GM23248 (cell line): ENCODE data around the gene PRXL2B. TPM values are rescaled to one million over a fixed set of nuclear protein-coding genes. Genes with fewer than 3 reads are reported as not detected.
"Not testable (repeated sequence)": the region's sequence is repeated elsewhere in the genome, so short reads cannot be mapped to it uniquely, and the experiment has no call there.

ENCODE experiments used
- DNase-seq: peaks from one replicate; pipeline ENCODE4 v3.0.0-alpha.2; 2015
- H2AFZ ChIP-seq: fragments of 200-600 bp; sonication (generic); 2 replicates; pipeline ENCODE4 v1.6.1; 2016; ENCODE audit warnings: antibody characterized with exemption
- H3F3A ChIP-seq: fragments of 200-600 bp; sonication (generic); 2 replicates; pipeline ENCODE4 v1.6.1; 2016; ENCODE audit warnings: mild to moderate bottlenecking, antibody characterized with exemption, mixed run types; ENCODE audit not compliant: insufficient read depth
- H3K27ac ChIP-seq: fragments of 200-600 bp; sonication (generic); 2 replicates; pipeline ENCODE4 v1.5.1; 2016; ENCODE audit warnings: mild to moderate bottlenecking
- H3K27me3 ChIP-seq: fragments of 200-600 bp; sonication (generic); replicated peaks from 2 replicates; pipeline ENCODE4 v1.6.1; 2016; ENCODE audit warnings: mild to moderate bottlenecking; ENCODE audit not compliant: insufficient read depth
- H3K36me3 ChIP-seq: fragments of 200-600 bp; sonication (generic); 2 replicates; pipeline ENCODE4 v1.6.1; 2016; ENCODE audit warnings: low read depth, mild to moderate bottlenecking
- H3K4me1 ChIP-seq: fragments of 200-600 bp; sonication (generic); 2 replicates; pipeline ENCODE4 v1.6.1; 2016; ENCODE audit warnings: mild to moderate bottlenecking; ENCODE audit not compliant: insufficient read depth
- H3K4me2 ChIP-seq: fragments of 200-600 bp; sonication (generic); one replicate; pipeline ENCODE4 v1.6.1; 2016; ENCODE audit warnings: mild to moderate bottlenecking; ENCODE audit not compliant: unreplicated experiment
- H3K4me3 ChIP-seq: fragments of 200-600 bp; sonication (generic); 2 replicates; pipeline ENCODE4 v1.5.1; 2016; ENCODE audit warnings: mild to moderate bottlenecking
- H3K79me2 ChIP-seq: fragments of 200-600 bp; sonication (generic); 2 replicates; pipeline ENCODE4 v1.6.1; 2016; ENCODE audit warnings: mild to moderate bottlenecking; ENCODE audit not compliant: insufficient read depth
- H3K9ac ChIP-seq: fragments of 200-600 bp; sonication (generic); 2 replicates; pipeline ENCODE4 v1.6.1; 2016; ENCODE audit warnings: mild to moderate bottlenecking
- H3K9me2 ChIP-seq: fragments of 200-600 bp; sonication (generic); 2 replicates; pipeline ENCODE4 v1.6.1; 2016; ENCODE audit warnings: mixed run types, mild to moderate bottlenecking, moderate library complexity; ENCODE audit not compliant: insufficient read depth
- H3K9me3 ChIP-seq: fragments of 200-600 bp; sonication (generic); one replicate; pipeline ENCODE4 v1.6.1; 2017; ENCODE audit warnings: low read depth
- H4K20me1 ChIP-seq: fragments of 200-600 bp; sonication (generic); 2 replicates; pipeline ENCODE4 v1.6.0; 2016; ENCODE audit not compliant: insufficient read depth
- EZH2 ChIP-seq: fragments of 200-600 bp; sonication (generic); IDR thresholded peaks from 2 replicates; pipeline ENCODE4 v1.6.1; 2018; ENCODE audit warnings: antibody characterized with exemption, mild to moderate bottlenecking; ENCODE audit not compliant: insufficient read depth, poor library complexity, severe bottlenecking
- EZH2phosphoT487 ChIP-seq: fragments of 200-600 bp; sonication (generic); IDR thresholded peaks from 2 replicates; pipeline ENCODE4 v1.6.1; 2018; ENCODE audit warnings: antibody characterized with exemption, moderate library complexity, mild to moderate bottlenecking, low read depth; ENCODE audit not compliant: insufficient read depth
- WGBS, 2 experiments: methylation state at CpG; one replicate each; pipeline ENCODE4 v1.1.6; 2015 to 2017; ENCODE audit warnings: low lambda C conversion rate in 2 of 2, low coverage in 1 of 2; ENCODE audit errors: missing lambda C conversion rate in 2 of 2; 5-methylcytosine and 5-hydroxymethylcytosine counted together
- in situ Hi-C: fragments of 300-500 bp; cut with MboI; formaldehyde crosslinking; loops from 2 replicates; pipeline ENCODE4 v1.15.0; 2020
- polyA plus RNA-seq: library from polyadenylated mRNA; unstranded; fragments of >200 nt; fragmentation: Nextera tagmentation; extraction: Ambion mirVana; gene quantifications from 2 replicates; pipeline ENCODE4 v1.2.1, GENCODE V29; 2016
- total RNA-seq: library from RNA; depleted of rRNA; stranded (reverse); fragments of >200 nt; shearing (Covaris generic); gene quantifications from 2 replicates; pipeline ENCODE4 v1.2.3, GENCODE V29; 2014

PRXL2B gene
- total and polyA plus RNA-seq, 2 experiments from 2014 or later = 11.3 to 13.5 TPM

DNA sequence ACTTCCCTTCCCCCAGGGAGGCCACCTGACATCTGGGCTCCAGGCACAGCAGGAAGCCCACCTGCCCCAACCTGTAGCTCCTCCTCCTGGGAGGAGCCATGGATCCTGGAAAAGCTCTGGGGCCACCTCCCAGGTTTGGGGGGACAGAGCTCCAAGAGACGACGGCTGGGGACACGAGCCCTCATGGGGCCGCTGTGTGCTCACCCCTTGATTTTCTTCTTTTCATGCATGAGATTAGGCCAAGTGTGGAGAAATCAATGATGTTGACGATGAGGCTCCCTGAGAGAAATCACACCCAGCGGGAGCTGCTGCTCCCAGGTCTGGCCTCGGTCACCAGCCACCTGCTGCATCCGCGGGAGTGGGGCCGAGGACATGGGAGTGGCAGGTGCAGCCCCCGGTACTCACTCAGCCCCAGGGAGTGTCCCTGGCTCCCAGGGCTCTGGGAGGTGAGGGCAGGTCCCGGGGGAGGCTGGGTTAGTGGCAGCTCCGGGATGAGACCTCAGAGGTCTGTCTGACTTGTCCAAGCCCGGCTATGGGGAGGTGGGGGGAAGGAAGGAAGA is 21.7 kb upstream of the PRXL2B start:
- H3K27me3 ChIP-seq = peaks cover 18% of the 10 kb centered on the region
- H4K20me1 ChIP-seq = no peaks in the 10 kb centered on the region
- no peak for DNase-seq
- no peak overlapping the region for H2AFZ ChIP-seq
- no peak overlapping the region for H3K9ac ChIP-seq
- TF ChIP-seq EZH2phosphoT487 = no peak
- no peak for TF ChIP-seq EZH2
- no peaks in the 10 kb centered on the region for H3K79me2 ChIP-seq
- no peaks in the 10 kb centered on the region for H3K4me1 ChIP-seq
- H3K27ac ChIP-seq = no peak overlapping the region
- no peaks in the 10 kb centered on the region for H3K9me2 ChIP-seq
- no peaks in the 10 kb centered on the region for H3K9me3 ChIP-seq
- H3F3A ChIP-seq = no peaks in the 10 kb centered on the region
- 23% methylated on average over 14 of the region's 14 CpGs for WGBS, 2 experiments
- in situ Hi-C loops = no loop called here
- no peaks in the 10 kb centered on the region for H3K36me3 ChIP-seq
- no peak overlapping the region for H3K4me3 ChIP-seq
- H3K4me2 ChIP-seq = no peak overlapping the region

DNA sequence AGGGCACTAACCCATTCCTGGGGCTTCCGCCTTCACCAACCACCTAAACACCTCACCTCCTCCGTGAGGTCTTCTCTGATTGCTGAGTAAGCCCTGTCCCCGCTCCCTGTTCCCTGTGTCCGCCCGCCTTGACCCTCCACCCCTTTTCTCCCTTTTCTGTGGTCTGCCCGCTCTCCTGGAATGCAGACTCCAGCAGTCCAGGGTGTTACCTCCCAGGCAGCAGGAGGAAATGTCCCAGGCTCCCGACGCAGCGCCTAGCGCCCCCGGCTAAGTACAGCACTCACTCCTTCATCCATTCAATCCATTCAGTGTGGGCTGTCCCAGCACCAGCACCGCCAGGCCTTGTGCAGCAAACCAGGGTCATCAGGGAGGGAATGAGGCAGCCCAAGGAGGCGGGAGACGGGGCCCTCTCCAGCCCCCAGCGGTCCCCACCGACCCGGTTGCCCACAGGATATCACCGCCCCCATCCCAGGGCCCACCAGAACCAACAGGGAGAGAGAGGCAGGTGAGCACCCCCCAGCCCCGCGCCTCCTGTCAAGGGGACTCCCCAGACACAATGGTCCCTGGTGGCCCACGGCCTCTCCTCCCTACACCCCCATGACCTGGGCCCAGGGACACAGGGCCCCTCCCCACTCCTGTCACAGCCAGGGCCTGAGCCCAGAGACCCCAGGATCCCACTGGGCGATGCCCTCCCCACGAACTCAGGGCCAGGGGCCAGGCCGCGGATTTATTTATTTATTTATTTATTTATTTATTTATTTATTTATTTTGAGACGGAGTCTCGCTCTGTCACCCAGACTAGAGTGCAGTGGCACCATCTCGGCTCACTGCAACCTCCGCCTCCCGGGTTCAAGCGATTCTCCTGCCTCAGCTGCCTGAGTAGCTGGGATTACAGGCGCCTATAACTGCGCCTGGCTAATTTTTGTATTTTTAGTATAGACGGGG is 20.2 kb upstream of the PRXL2B start:
- Histone ChIP-seq H3K9ac (no peak overlapping the region), H3K27ac (no peak overlapping the region), H3F3A (no peaks in the 10 kb centered on the region), H3K36me3 (no peaks in the 10 kb centered on the region), H3K4me3 (no peak overlapping the region), H3K4me2 (no peak overlapping the region), H3K9me2 (no peaks in the 10 kb centered on the region), H3K9me3 (no peaks in the 10 kb centered on the region), H4K20me1 (no peaks in the 10 kb centered on the region), H3K27me3 (peaks cover 23% of the 10 kb centered on the region), H2AFZ (no peak overlapping the region), H3K79me2 (no peaks in the 10 kb centered on the region), H3K4me1 (no peaks in the 10 kb centered on the region)
- no peak for DNase-seq
- in situ Hi-C loops = no loop called here
- 47 to 48% methylated on average over 25 to 33 of the region's 34 CpGs for WGBS, 2 experiments
- TF ChIP-seq EZH2phosphoT487 (no peak), EZH2 (no peak)

GRCh38 chr1:2567083-2567679 is 19.4 kb upstream of the PRXL2B start:
- Histone ChIP-seq H3K9me3 (no peaks in the 10 kb centered on the region), H3F3A (no peaks in the 10 kb centered on the region), H3K4me3 (no peak overlapping the region), H3K4me2 (no peak overlapping the region), H2AFZ (no peak overlapping the region), H4K20me1 (no peaks in the 10 kb centered on the region), H3K4me1 (no peaks in the 10 kb centered on the region), H3K36me3 (no peaks in the 10 kb centered on the region), H3K9ac (no peak overlapping the region), H3K27ac (no peak overlapping the region), H3K9me2 (no peaks in the 10 kb centered on the region), H3K27me3 (peaks cover 23% of the 10 kb centered on the region), H3K79me2 (no peaks in the 10 kb centered on the region)
- TF ChIP-seq EZH2phosphoT487 (no peak), EZH2 (no peak)
- in situ Hi-C loops = no loop called here
- WGBS, 2 experiments = 40 to 52% methylated on average over 15 to 16 of the region's 16 CpGs
- DNase-seq = no peak

DNA sequence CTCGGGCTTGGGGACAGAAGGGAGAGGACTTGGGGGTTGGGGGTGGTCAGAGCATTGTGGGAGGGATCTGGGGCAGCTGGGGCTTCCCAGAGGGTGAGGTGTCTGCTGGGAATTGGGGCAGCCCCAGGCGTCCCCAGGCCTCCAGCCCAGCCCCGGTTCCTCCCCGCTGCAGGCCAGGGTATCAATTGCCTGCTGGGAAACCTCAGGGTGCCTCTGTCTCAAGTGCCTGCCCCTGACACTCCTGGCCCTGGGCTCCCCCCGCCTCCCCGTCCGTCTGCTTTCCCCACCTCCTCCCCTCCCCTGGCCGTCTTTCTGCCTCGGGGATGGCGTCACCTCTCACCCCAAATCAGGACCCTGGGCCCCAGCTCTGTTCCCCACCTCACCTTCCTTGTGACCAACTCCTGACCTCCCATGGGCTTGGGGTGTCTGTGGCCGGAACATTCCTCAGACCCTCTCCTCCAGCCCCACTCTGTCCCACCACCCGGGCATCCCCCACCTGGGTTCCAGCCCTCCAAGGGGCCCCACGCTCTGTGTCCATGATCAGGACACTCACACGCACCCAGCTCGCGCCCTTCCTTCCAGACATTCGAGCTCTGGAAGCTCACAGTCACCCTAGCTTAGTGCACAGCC is 18.3 kb upstream of the PRXL2B start:
- H2AFZ ChIP-seq, H3K4me3 ChIP-seq, H4K20me1 ChIP-seq, H3K79me2 ChIP-seq, H3K4me1 ChIP-seq, DNase-seq, H3K9me3 ChIP-seq, H3K9ac ChIP-seq, H3K36me3 ChIP-seq, H3K4me2 ChIP-seq, H3K9me2 ChIP-seq, H3F3A ChIP-seq, H3K27ac ChIP-seq, in situ Hi-C loops: not testable (repeated sequence)
- WGBS, 2 experiments = 16 to 26% methylated on average over 5 to 8 of the region's 17 CpGs
- H3K27me3 ChIP-seq = peaks cover 25% of the 10 kb centered on the region
